Caco-2 (cell line): ENCODE results near the gene WNK4. TPM values are rescaled to one million over a fixed set of nuclear protein-coding genes. Genes with fewer than 3 reads are reported as not detected.

Experiments used
- BruUV-seq: library from RNA; stranded (reverse); fragments of 400-500 nt; replicated peaks from 2 replicates; lab custom pipeline; 2021; lab: Mats Ljungman, UMichigan
- CTCF ChIA-PET: fragments of 300-600 bp; sonication (Branson Sonifier 250); formaldehyde crosslinking; loops from one replicate; lab custom pipeline; 2022; ENCODE audit warnings: antibody characterized with exemption; lab: Charles Lee
- POLR2A ChIA-PET: fragments of 300-600 bp; sonication (Branson Sonifier 250); formaldehyde crosslinking; loops from one replicate; lab custom pipeline; 2022; ENCODE audit warnings: antibody characterized with exemption; lab: Charles Lee
- DNase-seq, 2 experiments: peaks; one replicate each; pipeline versions ENCODE4 v3.0.0 to v3.0.0-alpha.2; 2020 to 2022
- H3K27me3 ChIP-seq: replicated peaks from 2 replicates; pipeline ENCODE4 v1.6.0; 2011; ENCODE audit warnings: low read length; ENCODE audit not compliant: control insufficient read depth, insufficient read depth
- H3K36me3 ChIP-seq: 2 replicates; pipeline ENCODE4 v1.5.1; 2011; ENCODE audit warnings: low read length; ENCODE audit not compliant: control insufficient read depth, insufficient read depth
- H3K4me1 ChIP-seq: fragments of 250-450 bp; sonication (Bioruptor Pico); 2 replicates; pipeline ENCODE4 v1.5.1; 2020; ENCODE audit warnings: mild to moderate bottlenecking
- H3K4me3 ChIP-seq: 2 replicates; pipeline ENCODE4 v1.5.1; 2011; ENCODE audit warnings: low read depth, mild to moderate bottlenecking, control low read depth, low read length
- H3K9me3 ChIP-seq: fragments of 250-450 bp; sonication (Bioruptor Pico); 2 replicates; pipeline ENCODE4 v1.5.1; 2020; ENCODE audit warnings: mild to moderate bottlenecking, moderate library complexity
- H3K27ac Mint-ChIP-seq: one replicate; pipeline ENCODE4 v1.8.0; 2022; ENCODE audit warnings: mixed read lengths; ENCODE audit not compliant: unreplicated experiment
- H3K27me3 Mint-ChIP-seq: one replicate; pipeline ENCODE4 v1.8.0; 2022; ENCODE audit warnings: mixed read lengths; ENCODE audit not compliant: insufficient read depth, unreplicated experiment
- H3K36me3 Mint-ChIP-seq: one replicate; pipeline ENCODE4 v1.8.0; 2022; ENCODE audit warnings: mild to moderate bottlenecking, mixed read lengths; ENCODE audit not compliant: insufficient read depth, unreplicated experiment
- H3K4me1 Mint-ChIP-seq: one replicate; pipeline ENCODE4 v1.8.0; 2022; ENCODE audit warnings: low read depth, mixed read lengths; ENCODE audit not compliant: unreplicated experiment
- H3K4me3 Mint-ChIP-seq: one replicate; pipeline ENCODE4 v1.8.0; 2022; ENCODE audit warnings: mild to moderate bottlenecking, moderate library complexity, mixed read lengths; ENCODE audit not compliant: unreplicated experiment
- H3K9me3 Mint-ChIP-seq: one replicate; pipeline ENCODE4 v1.8.0; 2022; ENCODE audit warnings: mixed read lengths; ENCODE audit not compliant: unreplicated experiment
- intact Hi-C: fragments of 100-400 bp; cut with micrococcal nuclease; formaldehyde crosslinking; loops from one replicate; pipeline ENCODE4 v1.10.0; 2022; ENCODE audit not compliant: unreplicated experiment
- total RNA-seq: library from RNA; stranded (reverse); gene quantifications from 2 replicates; pipeline ENCODE4 v1.2.3, GENCODE V29; 2022
- TF ChIP-seq, protein P1 (sequence below), 2 experiments: fragments of 200-600 bp in 1 of 2; IDR thresholded peaks; 1 replicate in 1 of 2; 2 replicates in 1 of 2; pipeline versions ENCODE4 v1.5.1 to v1.8.0; 2011 to 2022; ENCODE audit warnings: antibody characterized with exemption in 1 of 2, control low read depth in 1 of 2, inconsistent platforms in 1 of 2, low read depth in 1 of 2, low read length in 1 of 2, mild to moderate bottlenecking in 1 of 2, moderate library complexity in 1 of 2; ENCODE audit not compliant: insufficient read depth in 1 of 2, severe bottlenecking in 1 of 2, unreplicated experiment in 1 of 2

Gene WNK4
- total RNA-seq, 1 experiment from 2014 or later = 4.1 TPM

DNA sequence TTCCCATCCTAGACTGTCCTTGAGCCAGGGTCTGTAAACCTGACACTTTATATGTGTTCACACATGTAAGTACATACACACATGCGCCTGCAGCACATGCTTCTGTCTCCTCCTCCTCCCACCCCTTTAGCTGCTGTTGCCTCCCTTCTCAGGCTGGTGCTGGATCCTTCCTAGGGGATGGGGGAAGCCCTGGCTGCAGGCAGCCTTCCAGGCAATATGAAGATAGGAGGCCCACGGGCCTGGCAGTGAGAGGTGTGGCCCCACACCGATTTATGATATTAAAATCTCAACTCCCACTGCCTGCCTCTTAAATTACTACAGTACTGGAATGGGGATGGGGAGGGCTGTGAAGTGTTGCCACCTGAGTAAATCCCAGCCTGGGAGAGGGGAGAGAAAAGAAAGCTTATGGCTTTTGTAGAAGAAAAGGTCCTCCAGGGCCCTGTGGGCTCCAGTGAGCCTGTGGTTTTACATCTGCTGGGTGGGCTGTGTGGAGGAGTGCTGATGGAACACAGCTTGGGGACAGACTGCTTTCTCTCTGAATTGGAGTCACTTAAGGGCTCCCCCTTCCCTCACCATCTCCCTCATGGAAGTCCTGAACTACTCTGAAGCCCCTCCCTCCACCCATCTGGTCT, 990 bp upstream of the WNK4 start:
- Mint-ChIP-seq H3K4me1 (peaks cover 19% of the 10 kb centered on the region), H3K9me3 (no peaks in the 10 kb centered on the region), H3K27me3 (no peaks in the 10 kb centered on the region), H3K4me3 (peak overlapping the region; percentile 76), H3K27ac (peak overlapping the region; percentile 65), H3K36me3 (peaks cover 30% of the 10 kb centered on the region)
- no TSS peak for BruUV-seq
- DNase-seq = no peak
- intact Hi-C loops = no loop called here
- H3K9me3 ChIP-seq = no peaks in the 10 kb centered on the region
- ChIA-PET CTCF (interaction anchor here (0.6 to 2.0 kb wide), 4 partner anchors 16 to 54 kb away, joined by 3 to 15 read pairs (median 4); partner anchors contain the start of gene BECN1), POLR2A (interaction anchor here (0.6 to 2.5 kb wide), 7 partner anchors 16 to 170 kb away, joined by 3 to 14 read pairs (median 4); partner anchors contain the start of genes BECN1, PLEKHH3, RAMP2 and RETREG3)
- TF ChIP-seq, protein P1, sequence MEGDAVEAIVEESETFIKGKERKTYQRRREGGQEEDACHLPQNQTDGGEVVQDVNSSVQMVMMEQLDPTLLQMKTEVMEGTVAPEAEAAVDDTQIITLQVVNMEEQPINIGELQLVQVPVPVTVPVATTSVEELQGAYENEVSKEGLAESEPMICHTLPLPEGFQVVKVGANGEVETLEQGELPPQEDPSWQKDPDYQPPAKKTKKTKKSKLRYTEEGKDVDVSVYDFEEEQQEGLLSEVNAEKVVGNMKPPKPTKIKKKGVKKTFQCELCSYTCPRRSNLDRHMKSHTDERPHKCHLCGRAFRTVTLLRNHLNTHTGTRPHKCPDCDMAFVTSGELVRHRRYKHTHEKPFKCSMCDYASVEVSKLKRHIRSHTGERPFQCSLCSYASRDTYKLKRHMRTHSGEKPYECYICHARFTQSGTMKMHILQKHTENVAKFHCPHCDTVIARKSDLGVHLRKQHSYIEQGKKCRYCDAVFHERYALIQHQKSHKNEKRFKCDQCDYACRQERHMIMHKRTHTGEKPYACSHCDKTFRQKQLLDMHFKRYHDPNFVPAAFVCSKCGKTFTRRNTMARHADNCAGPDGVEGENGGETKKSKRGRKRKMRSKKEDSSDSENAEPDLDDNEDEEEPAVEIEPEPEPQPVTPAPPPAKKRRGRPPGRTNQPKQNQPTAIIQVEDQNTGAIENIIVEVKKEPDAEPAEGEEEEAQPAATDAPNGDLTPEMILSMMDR (IDR thresholded peaks at IDR 0.05; ENCODE audit: insufficient read depth in 1 of 2, low read depth in 1 of 2, low read length in 1 of 2, severe bottlenecking in 1 of 2, unreplicated experiment in 1 of 2) = no peak
- H3K4me3 ChIP-seq = no peak overlapping the region
- H3K36me3 ChIP-seq = no peaks in the 10 kb centered on the region
- H3K4me1 ChIP-seq = peaks cover 29% of the 10 kb centered on the region
- no peaks in the 10 kb centered on the region for H3K27me3 ChIP-seq

DNA sequence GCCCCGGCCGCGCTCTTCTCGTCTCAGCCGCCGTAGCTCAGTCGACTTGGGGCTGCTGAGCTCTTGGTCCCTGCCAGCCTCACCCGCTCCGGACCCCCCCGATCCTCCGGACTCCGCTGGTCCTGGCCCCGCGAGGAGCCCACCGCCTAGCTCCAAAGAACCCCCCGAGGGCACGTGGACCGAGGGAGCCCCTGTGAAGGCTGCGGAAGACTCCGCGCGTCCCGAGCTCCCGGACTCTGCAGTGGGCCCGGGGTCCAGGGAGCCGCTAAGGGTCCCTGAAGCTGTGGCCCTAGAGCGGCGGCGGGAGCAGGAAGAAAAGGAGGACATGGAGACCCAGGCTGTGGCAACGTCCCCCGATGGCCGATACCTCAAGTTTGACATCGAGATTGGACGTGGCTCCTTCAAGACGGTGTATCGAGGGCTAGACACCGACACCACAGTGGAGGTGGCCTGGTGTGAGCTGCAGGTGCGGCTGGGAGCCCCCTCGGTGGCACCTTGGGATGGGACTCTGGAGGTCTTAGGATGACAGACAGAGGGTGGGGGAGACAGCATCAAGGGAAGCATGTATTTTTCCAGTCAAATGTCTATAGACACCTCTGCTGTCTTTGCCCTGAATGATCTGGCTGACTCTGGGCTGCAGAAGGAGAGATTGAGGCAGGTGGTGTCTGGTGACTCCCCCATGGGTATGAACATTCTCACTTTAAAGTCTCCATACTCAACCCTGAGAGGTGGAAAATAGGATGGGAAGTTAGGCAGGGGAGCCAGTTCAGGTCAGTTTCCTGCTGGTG, 635 bp downstream of the WNK4 start:
- Histone ChIP-seq H3K9me3 (no peaks in the 10 kb centered on the region), H3K27me3 (no peaks in the 10 kb centered on the region), H3K4me1 (peaks cover 29% of the 10 kb centered on the region), H3K4me3 (peak overlapping the region; percentile 85), H3K36me3 (no peaks in the 10 kb centered on the region; the same call in 1 of the 2 replicates)
- Mint-ChIP-seq H3K27ac (peak overlapping the region; percentile 20), H3K4me1 (peaks cover 19% of the 10 kb centered on the region), H3K9me3 (no peaks in the 10 kb centered on the region), H3K4me3 (peak overlapping the region; percentile 76), H3K36me3 (peaks cover 30% of the 10 kb centered on the region), H3K27me3 (no peaks in the 10 kb centered on the region)
- no peak for DNase-seq
- CTCF ChIA-PET = interaction anchor here (0.6 to 2.0 kb wide), 4 partner anchors 17 to 970 kb away, joined by 3 to 15 read pairs (median 5); partner anchors contain the start of genes BECN1 and PLEKHH3
- BruUV-seq = no TSS peak
- intact Hi-C loops = loop anchor here (5.0 kb wide), 1 partner anchor 41 kb away; the partner anchor contains the start of gene BECN1
- TF ChIP-seq, protein P1 (IDR thresholded peaks at IDR 0.05; ENCODE audit: insufficient read depth in 1 of 2, low read depth in 1 of 2, low read length in 1 of 2, severe bottlenecking in 1 of 2, unreplicated experiment in 1 of 2) = no peak
- POLR2A ChIA-PET = interaction anchor here (1.3 to 2.5 kb wide), 3 partner anchors 21 to 172 kb away, joined by 3 to 14 read pairs (median 4); partner anchors contain the start of genes BECN1, RAMP2, RETREG3 and TUBG1

DNA sequence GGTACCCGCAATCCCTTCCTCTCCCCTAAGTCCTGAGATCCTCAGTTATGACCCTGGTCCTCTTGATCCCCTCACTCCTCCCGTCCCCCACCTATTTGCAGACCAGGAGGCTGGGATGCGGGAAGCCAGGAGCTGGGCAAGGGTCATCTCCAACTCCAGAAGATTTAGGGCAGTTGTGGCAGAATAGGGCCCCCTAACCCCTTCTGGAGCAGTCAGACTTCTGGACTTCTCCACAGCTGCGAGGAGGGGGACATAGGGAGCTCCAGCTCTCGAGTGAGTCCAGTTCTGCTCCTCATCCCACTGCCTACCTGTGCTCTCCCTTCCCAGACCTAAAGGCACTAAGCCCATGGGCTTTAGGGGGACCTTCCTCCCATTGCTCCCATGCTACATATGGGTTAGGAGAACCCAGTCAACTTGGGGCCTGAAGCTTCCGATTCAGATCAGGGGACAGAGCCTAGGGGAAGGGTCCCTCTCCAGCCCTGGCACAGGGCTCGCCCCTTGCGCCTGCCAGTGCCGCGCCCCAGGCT, 1.3 kb downstream of the WNK4 start:
- ChIA-PET POLR2A (interaction anchor here (0.7 kb wide), 1 partner anchor 21 kb away, joined by 3 read pairs; no protein-coding TSS in a partner anchor), CTCF (interaction anchor here (1.8 kb wide), 1 partner anchor 18 kb away, joined by 4 read pairs; no protein-coding TSS in a partner anchor)
- DNase-seq = no peak
- Mint-ChIP-seq H3K36me3 (peaks cover 30% of the 10 kb centered on the region), H3K4me3 (peak overlapping the region; percentile 76), H3K27ac (no peak overlapping the region), H3K4me1 (peaks cover 19% of the 10 kb centered on the region), H3K9me3 (no peaks in the 10 kb centered on the region), H3K27me3 (no peaks in the 10 kb centered on the region)
- Histone ChIP-seq H3K36me3 (no peaks in the 10 kb centered on the region; the same call in 1 of the 2 replicates), H3K9me3 (no peaks in the 10 kb centered on the region), H3K27me3 (no peaks in the 10 kb centered on the region), H3K4me1 (peaks cover 29% of the 10 kb centered on the region), H3K4me3 (peak overlapping the region; percentile 85)
- BruUV-seq = no TSS peak
- TF ChIP-seq, protein P1 (IDR thresholded peaks at IDR 0.05; ENCODE audit: insufficient read depth in 1 of 2, low read depth in 1 of 2, low read length in 1 of 2, severe bottlenecking in 1 of 2, unreplicated experiment in 1 of 2) = no peak
- intact Hi-C loops = loop anchor here (5.0 kb wide), 1 partner anchor 41 kb away; the partner anchor contains the start of gene BECN1
